Measurements from ENCODE around the gene RAI14. TPM values are rescaled to one million over a fixed set of nuclear protein-coding genes. Genes with fewer than 3 reads are reported as not detected.

Gene RAI14
- total RNA-seq, 3 donors from 2014 or later, result 12.5 to 38.7 (median 22.4) TPM

- no peaks in the 10 kb centered on the region for H3K27me3 ChIP-seq
- TF ChIP-seq POLR2A (IDR thresholded peaks at IDR 0.05) (no peak), POLR2AphosphoS5 (IDR thresholded peaks at IDR 0.05) (no peak), CTCF (IDR thresholded peaks at IDR 0.05) (no peak)
- no peaks in the 10 kb centered on the region for H3K9me3 ChIP-seq
- intact Hi-C loops (cut with DNase I; ENCODE audit: low total_unique reads), result no loop called here
- H3K4me1 ChIP-seq, result no peaks in the 10 kb centered on the region
- no peaks in the 10 kb centered on the region for H3K36me3 ChIP-seq
- H3K4me3 ChIP-seq, result no peak overlapping the region
- no peak overlapping the region for H3K27ac ChIP-seq
- no peak for DNase-seq (ENCODE audit: low spot score in 2 of 2)
These were observed 109.5 kb downstream of the RAI14 start for GRCh38 chr5:34765662-34766061.

GRCh38 chr5:34767180-34767579, 111.1 kb downstream of the RAI14 start:
- no peaks in the 10 kb centered on the region for H3K9me3 ChIP-seq
- no peaks in the 10 kb centered on the region for H3K27me3 ChIP-seq
- no peak for DNase-seq (ENCODE audit: low spot score in 2 of 2)
- no peaks in the 10 kb centered on the region for H3K36me3 ChIP-seq
- no peak overlapping the region for H3K4me3 ChIP-seq
- intact Hi-C loops (cut with DNase I; ENCODE audit: low total_unique reads), result no loop called here
- H3K27ac ChIP-seq, result no peak overlapping the region
- TF ChIP-seq POLR2AphosphoS5 (IDR thresholded peaks at IDR 0.05) (no peak), CTCF (IDR thresholded peaks at IDR 0.05) (no peak), POLR2A (IDR thresholded peaks at IDR 0.05) (no peak)
- H3K4me1 ChIP-seq, result no peaks in the 10 kb centered on the region

GRCh38 chr5:34770486-34770885, 114.4 kb downstream of the RAI14 start:
- Histone ChIP-seq H3K27me3 (no peaks in the 10 kb centered on the region), H3K27ac (no peak overlapping the region), H3K4me1 (no peaks in the 10 kb centered on the region), H3K9me3 (no peaks in the 10 kb centered on the region), H3K36me3 (no peaks in the 10 kb centered on the region), H3K4me3 (no peak overlapping the region)
- intact Hi-C loops (cut with DNase I; ENCODE audit: low total_unique reads), result no loop called here
- TF ChIP-seq CTCF (IDR thresholded peaks at IDR 0.05), result no peak
- TF ChIP-seq POLR2A (IDR thresholded peaks at IDR 0.05), result no peak
- TF ChIP-seq POLR2AphosphoS5 (IDR thresholded peaks at IDR 0.05), result no peak
- DNase-seq (ENCODE audit: low spot score in 2 of 2), result no peak

GRCh38 chr5:34771076-34771475, 114.9 kb downstream of the RAI14 start:
- no peak for DNase-seq (ENCODE audit: low spot score in 2 of 2)
- Histone ChIP-seq H3K4me1 (no peaks in the 10 kb centered on the region), H3K27ac (no peak overlapping the region), H3K4me3 (no peak overlapping the region), H3K36me3 (no peaks in the 10 kb centered on the region), H3K9me3 (no peaks in the 10 kb centered on the region), H3K27me3 (no peaks in the 10 kb centered on the region)
- intact Hi-C loops (cut with DNase I; ENCODE audit: low total_unique reads), result no loop called here
- TF ChIP-seq POLR2A (IDR thresholded peaks at IDR 0.05) (no peak), CTCF (IDR thresholded peaks at IDR 0.05) (no peak), POLR2AphosphoS5 (IDR thresholded peaks at IDR 0.05) (no peak)

GRCh38 chr5:34772267-34773098, 116.4 kb downstream of the RAI14 start:
- Histone ChIP-seq H3K36me3 (no peaks in the 10 kb centered on the region), H3K27me3 (no peaks in the 10 kb centered on the region), H3K4me3 (no peak overlapping the region), H3K27ac (no peak overlapping the region), H3K4me1 (no peaks in the 10 kb centered on the region), H3K9me3 (no peaks in the 10 kb centered on the region)
- TF ChIP-seq POLR2A (IDR thresholded peaks at IDR 0.05) (no peak), POLR2AphosphoS5 (IDR thresholded peaks at IDR 0.05) (no peak), CTCF (IDR thresholded peaks at IDR 0.05) (no peak)
- intact Hi-C loops (cut with DNase I; ENCODE audit: low total_unique reads), result no loop called here
- no peak for DNase-seq (ENCODE audit: low spot score in 2 of 2)
